Thyroid gland (tissue), 4 donors: ENCODE data around the gene DDIT3. TPM values are rescaled to one million over a fixed set of nuclear protein-coding genes. Genes with fewer than 3 reads are reported as not detected.

Experiments used
- DNase-seq, 2 donors: peaks; one replicate each; pipeline ENCODE4 v3.0.0-alpha.2; 2019
- H3K27ac ChIP-seq, 3 donors: fragments of 200-600 bp; sonication (generic); 1 replicate in 2 of 3; 2 replicates in 1 of 3; pipeline ENCODE4 v1.5.1; 2016 to 2019; ENCODE audit warnings: mild to moderate bottlenecking in 1 of 3, moderate library complexity in 1 of 3
- H3K27me3 ChIP-seq: fragments of 200-600 bp; sonication (generic); one replicate; pipeline ENCODE4 v1.5.1; 2019
- H3K36me3 ChIP-seq, 2 donors: fragments of 200-600 bp; sonication (generic); one replicate each; pipeline ENCODE4 v1.5.1; 2016 to 2019
- H3K4me1 ChIP-seq, 2 donors: fragments of 200-600 bp; sonication (generic); one replicate each; pipeline ENCODE4 v1.5.1; 2017 to 2019
- H3K4me3 ChIP-seq, 3 donors: fragments of 200-600 bp; sonication (generic); replicated peaks in 1 of 3; 1 replicate in 2 of 3; 2 replicates in 1 of 3; pipeline ENCODE4 v1.5.1; 2016; ENCODE audit warnings: mild to moderate bottlenecking in 1 of 3
- H3K9me3 ChIP-seq: fragments of 200-600 bp; sonication (generic); one replicate; pipeline ENCODE4 v1.5.1; 2017
- POLR2A ChIP-seq, 2 donors: fragments of 450-650 bp; IDR thresholded peaks; one replicate each; pipeline ENCODE4 v1.6.1; 2017; ENCODE audit warnings: antibody characterized with exemption in 2 of 2, mild to moderate bottlenecking in 2 of 2, moderate library complexity in 1 of 2
- WGBS, 2 donors: methylation state at CpG; one replicate each; pipeline ENCODE4 v1.1.5; 2017; 5-methylcytosine and 5-hydroxymethylcytosine counted together
- intact Hi-C: fragments of 100-400 bp; cut with DNase I; formaldehyde crosslinking; loops from one replicate; pipeline ENCODE4 v1.15.1; 2023
- total RNA-seq, 4 donors: library from RNA; depleted of rRNA; stranded (reverse); fragments of >200 nt; gene quantifications; one replicate each; pipeline ENCODE4 v1.2.3, GENCODE V29; 2016
- TF ChIP-seq, protein P1 (sequence below), 6 experiments: fragments of 200-600 bp in 3 of 6; fragments of 450-650 bp in 3 of 6; sonication (generic) in 3 of 6; IDR thresholded peaks; one replicate each; pipeline ENCODE4 v1.5.1; 2016 to 2019; ENCODE audit warnings: antibody characterized with exemption in 6 of 6, mild to moderate bottlenecking in 2 of 6, inconsistent platforms in 1 of 6, moderate library complexity in 1 of 6

DDIT3 gene
- total RNA-seq, 4 donors from 2014 or later, result 44.5 to 71.3 (median 53.8) TPM

DNA sequence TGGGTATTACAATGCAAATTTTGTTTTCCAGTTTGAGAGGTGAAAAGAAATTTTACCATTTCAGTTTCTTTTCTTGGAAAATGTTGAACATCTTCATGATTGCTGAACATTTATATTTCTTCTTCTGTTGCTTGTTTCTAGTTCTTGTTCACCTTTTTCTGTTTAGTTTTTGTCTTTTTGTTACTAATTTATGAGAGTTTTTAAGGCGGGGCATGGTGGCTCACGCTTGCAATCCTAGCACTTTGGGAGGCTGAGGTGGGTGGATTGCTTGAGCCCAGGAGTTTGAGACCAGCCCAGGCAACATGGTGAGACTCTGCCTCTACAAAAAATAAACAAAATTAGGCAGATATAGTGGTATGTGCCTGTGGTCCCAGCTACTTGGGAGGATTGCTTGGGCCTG lies 40.2 kb upstream of the DDIT3 start:
- TF ChIP-seq, protein P1, sequence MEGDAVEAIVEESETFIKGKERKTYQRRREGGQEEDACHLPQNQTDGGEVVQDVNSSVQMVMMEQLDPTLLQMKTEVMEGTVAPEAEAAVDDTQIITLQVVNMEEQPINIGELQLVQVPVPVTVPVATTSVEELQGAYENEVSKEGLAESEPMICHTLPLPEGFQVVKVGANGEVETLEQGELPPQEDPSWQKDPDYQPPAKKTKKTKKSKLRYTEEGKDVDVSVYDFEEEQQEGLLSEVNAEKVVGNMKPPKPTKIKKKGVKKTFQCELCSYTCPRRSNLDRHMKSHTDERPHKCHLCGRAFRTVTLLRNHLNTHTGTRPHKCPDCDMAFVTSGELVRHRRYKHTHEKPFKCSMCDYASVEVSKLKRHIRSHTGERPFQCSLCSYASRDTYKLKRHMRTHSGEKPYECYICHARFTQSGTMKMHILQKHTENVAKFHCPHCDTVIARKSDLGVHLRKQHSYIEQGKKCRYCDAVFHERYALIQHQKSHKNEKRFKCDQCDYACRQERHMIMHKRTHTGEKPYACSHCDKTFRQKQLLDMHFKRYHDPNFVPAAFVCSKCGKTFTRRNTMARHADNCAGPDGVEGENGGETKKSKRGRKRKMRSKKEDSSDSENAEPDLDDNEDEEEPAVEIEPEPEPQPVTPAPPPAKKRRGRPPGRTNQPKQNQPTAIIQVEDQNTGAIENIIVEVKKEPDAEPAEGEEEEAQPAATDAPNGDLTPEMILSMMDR (IDR thresholded peaks at IDR 0.05), result no peak
- TF ChIP-seq POLR2A (IDR thresholded peaks at IDR 0.05), result no peak
- no peak overlapping the region for H3K27ac ChIP-seq
- no peak overlapping the region for H3K4me3 ChIP-seq
- no peaks in the 10 kb centered on the region for H3K9me3 ChIP-seq
- intact Hi-C loops, result no loop called here
- no peaks in the 10 kb centered on the region for H3K36me3 ChIP-seq
- 90 to 99% methylated on average over 2 of the region's 2 CpGs for WGBS, 2 donors
- H3K27me3 ChIP-seq, result no peaks in the 10 kb centered on the region
- H3K4me1 ChIP-seq, result no peaks in the 10 kb centered on the region
- no peak for DNase-seq

DNA sequence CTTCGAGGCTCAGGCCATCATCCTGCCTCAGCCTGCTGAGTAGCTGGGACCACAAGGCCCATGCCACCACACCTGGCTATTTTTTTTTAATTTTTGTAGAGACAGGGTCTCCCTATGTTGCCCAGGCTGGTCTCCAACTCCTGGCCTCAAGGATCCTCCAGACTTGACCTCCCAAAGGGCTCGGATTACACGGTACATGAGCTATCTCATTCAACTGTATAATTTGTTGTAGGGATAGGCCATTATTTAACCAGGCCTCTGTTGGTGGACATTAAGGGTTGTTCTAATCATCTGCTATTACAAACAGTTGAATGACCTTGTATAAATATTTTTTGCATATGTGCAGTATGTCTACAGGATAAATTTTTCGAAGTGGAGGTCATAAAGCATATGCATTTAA lies 38.5 kb upstream of the DDIT3 start:
- H3K27ac ChIP-seq, result no peak overlapping the region
- no peaks in the 10 kb centered on the region for H3K36me3 ChIP-seq
- no peaks in the 10 kb centered on the region for H3K9me3 ChIP-seq
- 90 to 91% methylated on average over 4 of the region's 4 CpGs for WGBS, 2 donors
- H3K4me1 ChIP-seq, result no peaks in the 10 kb centered on the region
- intact Hi-C loops, result no loop called here
- TF ChIP-seq, protein P1 (IDR thresholded peaks at IDR 0.05), result no peak
- no peak for TF ChIP-seq POLR2A (IDR thresholded peaks at IDR 0.05)
- H3K27me3 ChIP-seq, result no peaks in the 10 kb centered on the region
- no peak overlapping the region for H3K4me3 ChIP-seq
- DNase-seq, result no peak

DNA sequence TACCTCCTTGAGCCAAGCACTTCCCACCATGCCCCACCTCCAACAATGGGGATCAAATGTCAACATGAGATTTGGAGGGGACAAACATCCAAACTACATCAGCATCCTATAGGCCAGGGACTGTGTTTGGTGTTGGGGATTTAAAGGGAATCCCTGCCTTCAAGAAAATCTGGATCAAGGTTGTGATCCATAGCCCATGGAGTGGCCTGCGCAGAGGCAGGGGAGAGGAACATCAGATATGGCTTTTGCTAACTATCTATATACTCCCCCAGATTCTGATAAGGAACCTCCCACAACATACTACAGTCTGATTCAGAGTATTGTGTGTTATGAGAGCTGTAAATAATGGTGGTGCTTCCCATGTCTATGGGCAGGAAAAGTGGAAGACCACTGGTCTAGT lies 34.6 kb upstream of the DDIT3 start:
- intact Hi-C loops, result no loop called here
- Histone ChIP-seq H3K4me1 (peaks cover 3 to 4% of the 10 kb centered on the region in 2 donors), H3K9me3 (no peaks in the 10 kb centered on the region), H3K4me3 (no peak overlapping the region), H3K27ac (no peak overlapping the region), H3K36me3 (no peaks in the 10 kb centered on the region), H3K27me3 (no peaks in the 10 kb centered on the region)
- WGBS, 2 donors, result 89 to 100% methylated on average over 1 of the region's 1 CpG
- DNase-seq, result no peak
- TF ChIP-seq POLR2A (IDR thresholded peaks at IDR 0.05), result no peak
- TF ChIP-seq, protein P1 (IDR thresholded peaks at IDR 0.05), result no peak

DNA sequence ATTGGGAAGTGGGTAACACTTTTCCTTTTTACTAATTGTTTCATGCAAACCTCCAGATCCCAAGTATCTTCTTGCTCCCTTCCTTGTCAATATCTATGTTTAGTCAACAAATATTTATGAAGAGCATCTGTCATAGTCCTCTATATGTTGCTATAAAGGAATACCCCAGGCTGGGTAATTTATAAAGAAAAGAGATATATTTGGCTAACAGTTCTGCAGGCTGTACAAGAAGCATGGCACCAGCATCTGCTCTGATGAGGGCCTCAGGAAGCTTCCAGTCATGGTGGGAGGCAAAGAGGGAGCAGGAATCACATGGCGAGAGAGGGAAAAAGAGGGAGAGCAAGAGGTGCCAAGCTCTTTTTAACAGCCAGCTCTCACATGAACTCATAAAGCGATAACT lies 34.1 kb upstream of the DDIT3 start:
- DNase-seq, result no peak
- Histone ChIP-seq H3K27me3 (no peaks in the 10 kb centered on the region), H3K4me3 (no peak overlapping the region), H3K9me3 (no peaks in the 10 kb centered on the region), H3K4me1 (peaks cover 4 to 8% of the 10 kb centered on the region in 2 donors), H3K27ac (no peak overlapping the region), H3K36me3 (no peaks in the 10 kb centered on the region)
- TF ChIP-seq POLR2A (IDR thresholded peaks at IDR 0.05), result no peak
- TF ChIP-seq, protein P1 (IDR thresholded peaks at IDR 0.05), result no peak
- intact Hi-C loops, result no loop called here
- 94 to 100% methylated on average over 2 of the region's 2 CpGs for WGBS, 2 donors

- Histone ChIP-seq H3K27ac (no peak overlapping the region), H3K4me1 (peaks cover 4 to 9% of the 10 kb centered on the region in 2 donors), H3K36me3 (no peaks in the 10 kb centered on the region), H3K9me3 (no peaks in the 10 kb centered on the region), H3K4me3 (no peak overlapping the region), H3K27me3 (no peaks in the 10 kb centered on the region)
- 40 to 41% methylated on average over 7 of the region's 7 CpGs for WGBS, 2 donors
- intact Hi-C loops, result no loop called here
- no peak for DNase-seq
- no peak for TF ChIP-seq POLR2A (IDR thresholded peaks at IDR 0.05)
- TF ChIP-seq, protein P1 (IDR thresholded peaks at IDR 0.05), result no peak
Observed at GRCh38 chr12:57553343-57554202, 33.3 kb upstream of the DDIT3 start.
